ENCODE results near the gene CRTAC1.

Gene CRTAC1

DNA sequence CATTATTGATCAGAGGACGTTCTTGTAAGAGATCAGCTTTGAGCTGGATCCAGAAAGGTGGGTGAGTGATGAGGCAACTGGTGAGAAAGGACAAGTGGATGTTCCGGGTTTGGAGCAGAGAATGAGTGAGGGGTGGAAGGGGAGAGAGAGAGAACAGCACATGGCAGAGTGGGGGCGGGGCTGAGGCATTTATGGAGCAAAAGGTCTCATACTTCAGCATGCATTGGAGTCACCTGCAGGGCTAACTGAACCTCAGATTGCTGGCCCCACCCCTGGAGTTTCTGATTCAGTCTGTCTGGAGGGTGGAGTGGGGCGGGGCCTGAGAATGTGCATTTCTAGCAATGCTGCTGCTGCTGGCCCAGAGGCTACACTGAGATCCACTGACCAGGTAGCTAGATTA, 109.6 kb downstream of the CRTAC1 start:
- no peak for DNase-seq

DNA sequence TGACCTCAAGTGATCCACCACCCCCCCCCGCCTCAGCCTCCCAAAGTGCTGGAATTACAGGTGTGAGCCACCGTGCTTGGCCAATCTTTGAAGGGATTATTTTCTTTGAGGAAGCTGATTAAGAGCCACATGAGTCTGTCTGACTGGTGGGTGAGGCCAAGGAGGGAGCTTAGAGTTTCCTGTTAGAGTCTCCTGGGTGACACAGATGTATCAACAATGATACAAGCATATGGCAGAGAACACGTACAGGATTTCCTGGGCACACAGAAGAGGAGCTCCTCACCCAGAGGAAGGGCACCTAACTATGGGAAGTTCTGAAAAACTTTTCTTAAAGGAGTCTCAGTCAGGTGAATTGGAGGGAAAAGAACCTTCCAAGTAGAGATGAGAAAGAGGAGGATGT, 111.4 kb downstream of the CRTAC1 start:
- peak; percentile 29 for DNase-seq

DNA sequence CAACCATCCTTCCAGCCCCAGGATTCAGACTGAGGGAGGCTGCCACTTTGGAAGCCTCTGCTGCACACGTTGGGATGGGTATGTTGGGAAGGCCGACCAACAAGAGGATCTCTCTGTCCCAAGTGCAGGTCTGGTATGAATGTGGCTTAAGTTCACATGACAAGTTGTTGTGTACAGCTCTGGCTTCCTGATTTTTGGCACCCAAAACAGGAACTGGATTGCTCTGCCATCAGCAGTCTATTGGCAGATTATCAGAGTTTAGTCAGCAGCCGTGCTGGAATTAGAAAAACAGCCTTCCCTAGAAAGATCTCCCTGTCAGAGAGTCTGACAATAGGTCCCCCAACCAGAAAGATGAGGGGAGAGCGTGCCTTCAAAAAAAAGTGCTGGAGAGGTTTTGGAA, 113.8 kb downstream of the CRTAC1 start:
- no peak for DNase-seq

DNA sequence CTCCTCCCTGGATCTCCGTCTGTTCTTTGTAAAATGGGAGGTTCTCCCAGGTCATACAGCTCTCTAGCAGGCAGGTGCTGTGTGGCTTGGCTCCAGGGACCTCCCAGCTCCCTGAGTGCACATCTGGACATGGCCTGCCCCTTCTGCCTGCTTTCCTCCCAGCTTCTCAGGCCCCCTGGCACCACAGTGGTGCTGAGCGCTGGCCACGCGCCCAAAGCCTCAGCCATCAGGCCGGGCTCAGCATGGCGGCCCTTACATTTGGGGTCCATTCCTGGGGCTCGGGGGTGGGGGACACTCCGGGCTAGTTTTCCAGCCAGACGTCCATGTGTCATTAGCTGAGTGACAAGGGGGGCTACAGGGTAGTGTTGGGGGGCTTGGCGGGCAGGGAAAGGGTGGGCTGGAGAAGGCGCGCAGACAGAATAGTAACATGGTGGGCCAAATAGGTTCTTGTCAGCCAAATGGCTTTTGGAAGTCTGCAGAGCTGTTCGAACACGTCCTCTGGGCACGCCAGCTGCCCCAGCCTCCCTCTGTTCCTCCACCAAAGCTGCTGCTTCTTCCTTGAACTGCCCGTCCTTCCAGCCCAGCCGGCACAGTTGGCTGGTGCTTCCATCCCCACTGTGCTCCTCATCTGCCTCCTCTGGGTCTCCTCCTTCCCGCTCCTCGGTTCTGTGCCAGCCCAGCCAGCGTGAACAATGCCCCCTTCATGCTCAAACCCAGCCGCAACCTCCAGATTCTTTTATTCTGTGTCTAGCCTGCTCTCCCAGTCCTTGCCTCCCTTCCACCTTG, 114.9 kb downstream of the CRTAC1 start:
- DNase-seq = peak; percentile 72

DNA sequence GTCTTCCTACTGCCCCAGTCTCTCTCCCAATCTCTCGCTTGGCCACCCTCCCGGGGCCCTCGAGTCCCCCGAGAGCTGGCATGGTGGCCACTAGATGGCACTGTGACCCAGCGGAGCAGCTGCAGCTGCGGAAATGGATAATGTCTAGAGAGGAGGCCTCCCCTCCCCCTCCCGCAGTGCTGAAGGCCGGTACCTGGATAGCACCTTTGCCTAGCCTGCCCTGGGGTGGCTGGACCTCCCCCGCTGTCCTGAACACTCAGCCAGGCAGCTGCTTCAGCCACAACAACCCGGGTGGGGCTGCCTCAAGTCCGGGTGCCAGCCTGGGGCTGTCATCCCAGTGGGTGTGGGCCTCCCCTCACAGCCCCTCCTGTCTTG, 115.6 kb downstream of the CRTAC1 start:
- DNase-seq = peak; percentile 62

GRCh38 chr10:97914171-97914836, 116.1 kb downstream of the CRTAC1 start:
- DNase-seq = no peak

DNA sequence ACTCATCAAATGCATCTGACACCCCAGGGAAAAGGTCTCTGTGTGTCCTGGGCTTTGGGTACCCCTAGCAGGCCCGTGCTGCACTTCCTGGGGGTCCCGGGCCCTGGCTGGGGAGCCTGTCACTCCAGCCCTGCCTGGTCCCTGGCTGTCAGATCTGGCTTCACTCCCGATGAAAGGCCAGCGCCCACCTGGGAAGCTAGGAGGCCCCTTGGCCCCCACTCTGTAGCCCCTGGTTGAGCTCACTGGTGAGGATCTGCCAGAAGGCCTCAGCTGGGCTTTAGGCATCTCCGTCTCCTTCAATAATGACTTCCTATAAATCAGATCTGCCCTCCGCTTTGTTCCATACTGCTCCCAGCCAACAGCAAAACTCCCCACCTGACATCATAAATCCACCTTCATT, 116.8 kb downstream of the CRTAC1 start:
- DNase-seq = no peak

- no peak for DNase-seq
Observed at GRCh38 chr10:97913193-97913592, 117.2 kb downstream of the CRTAC1 start.

DNA sequence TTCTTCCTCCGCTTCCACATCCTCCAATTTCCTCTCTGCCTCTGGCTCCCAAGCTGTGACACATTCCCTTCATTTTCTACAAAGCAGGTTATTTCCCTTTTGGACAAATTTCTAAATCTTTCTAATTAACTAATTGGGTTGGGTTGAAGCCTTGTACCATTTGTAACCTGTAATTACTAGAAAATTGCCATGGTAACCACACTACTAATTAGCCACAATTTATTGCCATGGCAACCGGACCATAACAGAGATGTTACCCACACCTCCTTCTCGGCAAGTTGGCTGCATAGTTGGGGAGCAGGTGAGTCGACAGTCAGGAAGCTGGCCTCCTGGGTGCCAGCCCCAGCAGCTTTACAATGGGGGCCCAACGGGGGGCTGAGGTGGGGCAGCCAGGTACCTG, 119.2 kb downstream of the CRTAC1 start:
- DNase-seq = no peak

DNA sequence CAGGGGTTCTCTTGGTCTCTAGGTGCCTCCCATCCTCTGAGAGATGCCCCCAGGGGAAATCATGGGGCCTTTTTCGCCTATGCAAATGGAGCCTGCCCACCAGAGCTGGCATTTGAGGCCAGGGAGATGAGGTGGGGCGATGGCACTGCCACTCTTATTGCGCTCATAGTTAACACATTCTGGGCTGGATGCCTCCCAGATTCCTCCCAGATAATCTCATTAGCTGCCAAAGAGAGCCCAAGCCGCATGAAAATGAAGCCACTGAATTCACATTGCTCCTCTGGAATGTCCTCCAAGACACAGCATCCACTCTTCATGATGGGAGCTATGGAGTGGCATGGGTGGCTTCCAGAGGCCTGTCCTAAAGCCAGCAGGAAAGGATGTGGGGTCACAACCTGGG, 119.8 kb downstream of the CRTAC1 start:
- DNase-seq = no peak

GRCh38 chr10:97907830-97908229, 122.6 kb downstream of the CRTAC1 start:
- DNase-seq = no peak

GRCh38 chr10:97907211-97907610, 123.2 kb downstream of the CRTAC1 start:
- no peak for DNase-seq

DNA sequence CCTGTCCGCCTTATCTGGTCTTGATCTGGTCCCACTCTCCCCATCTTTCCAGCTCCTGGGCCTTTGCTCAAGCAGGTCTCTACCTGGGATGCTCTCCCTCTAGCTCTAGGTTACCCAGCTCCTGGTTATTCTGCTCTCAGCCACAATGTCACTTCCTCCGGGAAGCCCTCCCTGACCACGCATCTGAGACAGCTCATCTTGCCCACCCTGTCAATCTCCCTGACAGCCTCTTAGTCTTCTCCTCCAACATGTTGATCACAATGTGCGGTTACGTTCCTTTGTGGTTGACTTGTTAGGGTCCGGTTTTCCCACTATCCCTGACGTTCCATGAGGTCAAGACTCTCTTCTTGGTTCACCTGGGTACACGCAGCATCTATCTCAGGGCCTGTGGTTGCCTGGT, 125.1 kb downstream of the CRTAC1 start:
- no peak for DNase-seq

- DNase-seq = no peak
Observed at GRCh38 chr10:97904576-97904975, 125.8 kb downstream of the CRTAC1 start.

GRCh38 chr10:97904018-97904381, 126.4 kb downstream of the CRTAC1 start:
- no peak for DNase-seq

DNA sequence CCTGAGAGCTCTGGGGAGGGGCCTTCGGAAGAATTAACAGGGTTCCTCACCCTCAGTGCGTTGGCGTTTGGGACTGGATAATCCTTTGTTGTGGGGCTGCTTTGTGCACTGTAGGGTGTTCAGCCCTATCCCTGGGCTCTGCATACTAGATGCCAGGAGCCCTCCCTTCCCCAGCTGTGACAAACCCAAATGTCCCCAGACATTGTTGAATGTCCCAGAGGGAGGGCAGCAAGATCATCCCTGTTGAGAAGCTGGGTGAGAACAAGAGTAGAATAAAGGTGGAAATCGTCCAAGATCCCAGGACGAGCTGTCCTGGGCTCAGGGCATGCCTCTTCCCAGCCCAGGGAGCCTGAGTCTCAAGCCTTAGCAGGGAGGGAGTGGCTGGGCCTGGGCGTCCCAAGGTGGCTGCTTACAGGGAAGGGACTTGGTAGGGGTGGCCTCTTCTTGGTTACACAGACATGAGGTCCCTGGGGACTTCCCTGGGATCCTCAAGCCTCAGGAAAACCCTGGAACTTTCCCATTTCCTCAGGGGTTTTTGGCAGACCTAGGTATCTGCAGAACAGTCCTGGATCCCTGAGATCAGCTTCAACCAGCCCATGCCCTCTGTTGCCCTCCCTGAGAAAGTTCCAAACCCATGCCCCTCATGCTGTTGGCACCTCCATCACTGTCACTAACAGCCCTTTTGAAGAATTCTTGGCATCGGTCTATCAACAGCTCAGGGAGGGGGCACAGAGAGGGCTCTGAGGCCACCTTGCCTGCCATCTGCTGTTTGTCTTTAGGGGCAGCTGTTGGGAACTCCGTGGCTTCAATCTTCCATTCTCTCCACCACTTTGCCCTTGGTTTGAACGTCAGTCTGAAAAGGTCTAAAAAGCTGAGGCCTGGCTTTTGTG, 127.0 kb downstream of the CRTAC1 start:
- DNase-seq = peak; percentile 81

- DNase-seq = no peak
Observed at GRCh38 chr10:97901381-97901780, 129.0 kb downstream of the CRTAC1 start.

- peak; percentile 20 for DNase-seq
Observed at GRCh38 chr10:97898429-97898828, 132.0 kb downstream of the CRTAC1 start.

DNA sequence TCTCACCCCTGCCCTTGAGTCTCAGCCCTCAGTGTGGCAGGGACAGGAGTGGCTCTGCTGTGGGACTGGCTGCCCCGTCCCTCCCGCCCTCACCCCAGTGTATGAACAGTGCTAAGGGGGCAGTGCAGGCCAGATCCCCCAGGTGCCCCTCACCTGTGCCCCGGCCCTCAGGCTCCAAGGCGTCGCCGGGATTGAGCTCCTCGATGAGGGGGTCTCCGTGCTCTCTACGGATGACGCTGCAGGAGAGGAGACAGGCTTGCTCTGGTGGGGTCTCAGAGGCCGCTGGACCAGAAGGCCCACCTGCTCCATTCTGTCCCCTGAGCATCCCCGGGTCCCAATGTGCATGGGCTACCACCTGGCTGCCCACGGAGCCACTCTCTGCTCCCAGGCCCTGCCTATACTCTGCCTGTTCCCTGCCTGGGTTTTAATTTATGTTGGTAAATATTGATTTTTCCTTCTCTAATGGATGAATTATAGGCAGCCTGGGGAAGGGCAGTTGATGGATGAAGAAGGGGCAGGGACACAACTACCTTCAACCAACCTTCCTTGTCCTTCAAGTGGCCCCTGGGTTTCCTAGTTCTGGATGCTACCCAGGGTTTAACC, 133.6 kb downstream of the CRTAC1 start:
- DNase-seq = no peak

GRCh38 chr10:97895915-97896314, 134.5 kb downstream of the CRTAC1 start:
- no peak for DNase-seq

- DNase-seq = no peak
Observed at GRCh38 chr10:97895084-97895483, 135.3 kb downstream of the CRTAC1 start.

GRCh38 chr10:97894092-97894491, 136.3 kb downstream of the CRTAC1 start:
- no peak for DNase-seq

GRCh38 chr10:97892939-97893338, 137.5 kb downstream of the CRTAC1 start:
- no peak for DNase-seq

Measured in NCI-H2171 treated with DMSO at 0.1 percent for 48 hours (cell line).